ENCODE measurements around the gene CFH. TPM values are rescaled to one million over a fixed set of nuclear protein-coding genes. Genes with fewer than 3 reads are reported as not detected.
"Not testable (repeated sequence)": the region's sequence is repeated elsewhere in the genome, so short reads cannot be mapped to it uniquely, and the experiment has no call there.

CFH gene
- total RNA-seq, 1 experiment from 2014 or later: 2.2 TPM

GRCh38 chr1:196698993-196699392 is 47.1 kb downstream of the CFH start:
- BruUV-seq (replicated peaks): no TSS peak
- intact Hi-C loops (cut with micrococcal nuclease; ENCODE audit: unreplicated experiment): no loop called here
- CTCF ChIA-PET: no interaction called here

GRCh38 chr1:196701144-196701543 is 49.3 kb downstream of the CFH start:
- Histone ChIP-seq H3K27me3 (replicated peaks; ENCODE audit: insufficient read depth, low read depth, low read length, poor library complexity) (no peaks in the 10 kb centered on the region), H3K9me3 (ENCODE audit: low read depth, low read length, poor library complexity, severe bottlenecking) (no peaks in the 10 kb centered on the region), H3K36me3 (ENCODE audit: insufficient read depth, low read length, poor library complexity, severe bottlenecking) (no peaks in the 10 kb centered on the region), H3K27ac (ENCODE audit: low read depth, low read length, poor library complexity, severe bottlenecking) (no peak overlapping the region), H3K4me1 (ENCODE audit: insufficient read depth, low read length, poor library complexity, severe bottlenecking) (no peaks in the 10 kb centered on the region), H3K4me3 (ENCODE audit: low read depth, low read length, poor library complexity, severe bottlenecking) (no peak overlapping the region)
- TF ChIP-seq CTCF (conservative IDR thresholded peaks at IDR 0.05; ENCODE audit: low read depth, low read length): no peak
- TF ChIP-seq EZH2 (IDR thresholded peaks at IDR 0.05; ENCODE audit: borderline replicate concordance, low read depth, low read length, poor library complexity, severe bottlenecking): no peak
- intact Hi-C loops (cut with micrococcal nuclease; ENCODE audit: unreplicated experiment): no loop called here
- BruUV-seq (replicated peaks): no TSS peak
- DNase-seq (ENCODE audit: low spot score): no peak
- CTCF ChIA-PET: no interaction called here
- POLR2A ChIA-PET (ENCODE audit: low non-redundant PET): no interaction called here

More at GRCh38 chr1:196698993-196699392, 47.1 kb downstream of the CFH start:
- no peak for DNase-seq (ENCODE audit: low spot score)
- H3K27ac ChIP-seq (ENCODE audit: low read depth, low read length, poor library complexity, severe bottlenecking): no peak overlapping the region
- no peaks in the 10 kb centered on the region for H3K9me3 ChIP-seq (ENCODE audit: low read depth, low read length, poor library complexity, severe bottlenecking)
- H3K27me3 ChIP-seq (replicated peaks; ENCODE audit: insufficient read depth, low read depth, low read length, poor library complexity): no peaks in the 10 kb centered on the region
- H3K4me1 ChIP-seq (ENCODE audit: insufficient read depth, low read length, poor library complexity, severe bottlenecking): no peaks in the 10 kb centered on the region
- no peaks in the 10 kb centered on the region for H3K36me3 ChIP-seq (ENCODE audit: insufficient read depth, low read length, poor library complexity, severe bottlenecking)
- TF ChIP-seq CTCF (conservative IDR thresholded peaks at IDR 0.05; ENCODE audit: low read depth, low read length) (no peak), EZH2 (IDR thresholded peaks at IDR 0.05; ENCODE audit: borderline replicate concordance, low read depth, low read length, poor library complexity, severe bottlenecking) (no peak)
- POLR2A ChIA-PET (ENCODE audit: low non-redundant PET): no interaction called here
- H3K4me3 ChIP-seq (ENCODE audit: low read depth, low read length, poor library complexity, severe bottlenecking): no peak overlapping the region

- H3K4me1 ChIP-seq (ENCODE audit: insufficient read depth, low read length, poor library complexity, severe bottlenecking); H3K9me3 ChIP-seq (ENCODE audit: low read depth, low read length, poor library complexity, severe bottlenecking); intact Hi-C loops (cut with micrococcal nuclease; ENCODE audit: unreplicated experiment); POLR2A ChIA-PET (ENCODE audit: low non-redundant PET); H3K27me3 ChIP-seq (replicated peaks; ENCODE audit: insufficient read depth, low read depth, low read length, poor library complexity); H3K4me3 ChIP-seq (ENCODE audit: low read depth, low read length, poor library complexity, severe bottlenecking); H3K27ac ChIP-seq (ENCODE audit: low read depth, low read length, poor library complexity, severe bottlenecking); H3K36me3 ChIP-seq (ENCODE audit: insufficient read depth, low read length, poor library complexity, severe bottlenecking); BruUV-seq (replicated peaks); CTCF ChIA-PET; DNase-seq (ENCODE audit: low spot score): not testable (repeated sequence)
These were observed 58.0 kb downstream of the CFH start for GRCh38 chr1:196709892-196710291.

- CTCF ChIA-PET: no interaction called here
- POLR2A ChIA-PET (ENCODE audit: low non-redundant PET): no interaction called here
These were observed 66.0 kb downstream of the CFH start for GRCh38 chr1:196717868-196718267.

More at GRCh38 chr1:196717868-196718267, 66.0 kb downstream of the CFH start:
- H3K27ac ChIP-seq (ENCODE audit: low read depth, low read length, poor library complexity, severe bottlenecking): no peak overlapping the region
- H3K27me3 ChIP-seq (replicated peaks; ENCODE audit: insufficient read depth, low read depth, low read length, poor library complexity): no peaks in the 10 kb centered on the region
- no peaks in the 10 kb centered on the region for H3K9me3 ChIP-seq (ENCODE audit: low read depth, low read length, poor library complexity, severe bottlenecking)
- no TSS peak for BruUV-seq (replicated peaks)
- no peak overlapping the region for H3K4me3 ChIP-seq (ENCODE audit: low read depth, low read length, poor library complexity, severe bottlenecking)
- H3K36me3 ChIP-seq (ENCODE audit: insufficient read depth, low read length, poor library complexity, severe bottlenecking): no peaks in the 10 kb centered on the region
- DNase-seq (ENCODE audit: low spot score): no peak
- no peak for TF ChIP-seq EZH2 (IDR thresholded peaks at IDR 0.05; ENCODE audit: borderline replicate concordance, low read depth, low read length, poor library complexity, severe bottlenecking)
- TF ChIP-seq CTCF (conservative IDR thresholded peaks at IDR 0.05; ENCODE audit: low read depth, low read length): no peak
- intact Hi-C loops (cut with micrococcal nuclease; ENCODE audit: unreplicated experiment): no loop called here
- H3K4me1 ChIP-seq (ENCODE audit: insufficient read depth, low read length, poor library complexity, severe bottlenecking): no peaks in the 10 kb centered on the region

Measured in A673 (cell line).